GM19239 (cell line): Measurements from ENCODE around the gene PHB1.
"Not testable (repeated sequence)": the region's sequence is repeated elsewhere in the genome, so short reads cannot be mapped to it uniquely, and the experiment has no call there.

Experiments
- DNase-seq: peaks from one replicate; pipeline ENCODE4 v3.0.0; 2011; ENCODE audit warnings: low spot score; ENCODE audit not compliant: insufficient read length
- FAIRE-seq: peaks from 2 replicates; lab custom pipeline; 2011; peaks lifted over from hg19 to GRCh38; lab: Jason Lieb, UNC

PHB1 gene

DNA sequence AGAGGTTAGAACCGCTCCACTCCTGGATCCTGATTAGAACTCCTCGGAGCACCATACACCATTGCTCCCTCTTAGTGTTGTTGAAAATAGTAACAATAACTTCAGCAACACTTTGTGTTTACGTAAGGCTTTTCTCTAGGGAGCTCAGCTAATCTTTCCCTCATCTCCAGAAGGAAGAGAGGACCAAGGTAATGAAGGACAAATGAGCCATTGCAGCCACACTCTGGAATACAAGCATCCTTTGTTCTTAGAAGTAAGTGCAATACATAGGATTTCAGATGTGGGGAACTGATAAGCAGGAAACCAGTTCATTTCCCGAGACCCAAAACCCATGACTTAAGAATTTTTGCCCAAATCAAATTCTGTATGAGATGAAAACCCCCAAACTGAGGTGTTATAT lies 29.7 kb downstream of the PHB1 start:
- FAIRE-seq (no peak), DNase-seq (no peak)

DNA sequence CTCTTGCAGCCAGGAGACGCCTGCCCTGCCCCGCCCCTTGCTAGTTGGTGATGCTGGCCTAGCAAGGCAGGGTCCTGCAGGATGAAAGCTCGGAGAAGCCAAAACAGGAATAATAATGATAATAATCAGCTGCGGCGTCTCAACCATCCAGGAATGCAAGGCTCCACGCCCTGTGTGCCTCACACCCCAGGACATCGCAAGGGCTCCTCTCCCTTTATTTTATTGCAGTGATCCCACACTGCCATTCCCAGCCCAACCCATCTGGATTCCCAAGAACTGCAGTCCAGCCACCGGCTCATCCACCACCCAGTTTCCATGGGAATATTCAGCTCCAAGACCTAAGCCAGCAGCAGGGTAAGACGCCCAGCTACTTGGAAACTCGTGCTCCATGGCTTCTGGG lies 31.6 kb downstream of the PHB1 start:
- DNase-seq = no peak
- no peak for FAIRE-seq

DNA sequence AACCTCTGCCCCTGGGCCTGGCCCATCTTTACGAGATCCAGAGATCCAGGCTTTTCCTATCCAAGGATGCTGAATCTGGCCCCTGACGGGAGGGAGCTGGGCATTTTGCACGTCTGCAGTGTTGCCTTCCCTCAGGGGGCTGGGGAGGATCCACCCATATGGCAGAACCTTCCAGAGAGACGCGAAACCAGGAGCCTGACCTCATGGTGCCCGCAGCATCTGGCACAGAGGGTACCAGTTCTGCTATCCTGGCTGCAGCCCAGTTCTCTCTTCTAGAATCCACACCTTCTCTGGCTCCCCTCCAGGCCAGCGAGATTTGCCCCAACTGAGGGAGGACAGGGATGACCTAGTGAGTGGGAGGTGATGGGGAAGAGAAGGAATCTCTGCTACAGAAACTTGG lies 32.1 kb downstream of the PHB1 start:
- DNase-seq (no peak), FAIRE-seq (no peak)

DNA sequence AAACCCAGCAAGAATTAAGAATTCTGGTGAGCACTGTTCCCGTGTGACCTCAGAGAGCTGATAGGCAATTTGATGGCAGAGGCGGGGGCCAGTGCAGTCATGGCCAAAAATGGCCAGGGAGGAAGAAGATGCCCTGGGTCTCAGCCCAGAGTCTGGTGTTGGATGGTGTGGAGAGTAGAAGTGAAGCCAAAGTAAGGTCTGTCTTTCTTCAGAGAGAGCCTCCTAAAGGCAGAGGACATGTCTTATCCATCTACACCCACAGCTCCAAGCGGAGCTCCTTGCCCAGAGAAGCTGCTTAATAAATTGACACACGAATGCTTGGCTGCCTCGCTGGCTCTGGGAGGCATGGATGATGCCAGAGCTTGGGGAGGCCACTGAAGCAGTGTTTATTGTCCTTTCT lies 32.9 kb downstream of the PHB1 start:
- DNase-seq = no peak
- FAIRE-seq = no peak

DNA sequence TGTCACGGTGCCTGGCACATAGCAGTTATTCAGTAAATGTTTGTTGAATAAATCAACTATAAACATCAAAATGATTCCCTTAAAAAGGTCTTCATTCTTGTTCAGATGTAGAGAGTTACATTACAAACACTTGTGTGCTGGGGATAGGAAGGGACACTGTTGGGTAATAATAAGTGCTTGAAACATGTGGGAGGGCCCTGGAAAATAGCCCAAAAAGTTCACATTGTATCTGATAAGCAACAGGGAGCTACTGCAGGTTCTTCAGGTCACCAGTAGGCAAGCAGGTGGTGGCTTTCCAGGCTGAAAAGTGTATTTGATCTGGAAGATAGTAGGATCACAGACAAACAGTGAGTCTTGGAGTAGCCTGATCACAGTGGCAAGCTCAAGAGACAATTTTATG lies 33.6 kb downstream of the PHB1 start:
- DNase-seq = no peak

DNA sequence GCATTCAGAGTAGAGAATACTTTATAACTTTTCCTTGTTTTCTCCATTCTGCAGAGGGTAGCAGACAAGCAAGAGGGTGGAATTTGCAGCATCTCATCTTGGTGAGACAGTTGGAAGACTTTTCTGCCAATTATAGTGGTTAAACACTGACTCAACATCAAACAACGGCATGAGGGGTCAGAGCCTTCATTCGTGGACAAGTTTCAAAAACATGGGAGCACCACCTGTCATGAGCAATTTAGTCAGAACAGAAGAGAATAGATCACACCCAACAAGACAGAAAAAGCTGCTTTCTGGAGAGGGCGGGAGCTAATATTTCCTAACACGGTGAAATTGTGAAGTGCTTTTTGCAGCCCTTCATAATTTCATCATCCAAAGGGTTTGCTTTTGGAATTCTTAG lies 34.8 kb downstream of the PHB1 start:
- no peak for DNase-seq
- no peak for FAIRE-seq

More for the DNA sequence above, 33.6 kb downstream of the PHB1 start:
- FAIRE-seq = no peak

DNA sequence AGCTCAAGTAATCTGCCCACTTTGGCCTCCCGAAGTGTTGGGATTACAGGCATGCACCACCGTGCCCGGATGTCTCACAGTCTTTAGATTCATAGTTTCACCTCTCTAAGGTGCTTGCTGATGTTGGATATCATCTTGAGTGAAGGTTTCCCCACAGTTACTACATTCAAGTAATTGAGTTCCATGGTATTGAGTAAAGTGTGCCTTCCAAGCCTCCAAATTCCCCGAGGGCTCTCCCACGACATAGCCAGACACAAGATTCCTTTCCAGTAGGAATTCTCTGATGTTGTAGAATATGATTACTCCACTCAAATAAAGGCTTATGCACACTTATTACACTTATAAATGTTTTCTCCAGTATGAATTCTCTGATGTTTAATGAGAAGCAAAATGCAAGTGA lies 36.4 kb downstream of the PHB1 start:
- DNase-seq (no peak), FAIRE-seq (no peak)

DNA sequence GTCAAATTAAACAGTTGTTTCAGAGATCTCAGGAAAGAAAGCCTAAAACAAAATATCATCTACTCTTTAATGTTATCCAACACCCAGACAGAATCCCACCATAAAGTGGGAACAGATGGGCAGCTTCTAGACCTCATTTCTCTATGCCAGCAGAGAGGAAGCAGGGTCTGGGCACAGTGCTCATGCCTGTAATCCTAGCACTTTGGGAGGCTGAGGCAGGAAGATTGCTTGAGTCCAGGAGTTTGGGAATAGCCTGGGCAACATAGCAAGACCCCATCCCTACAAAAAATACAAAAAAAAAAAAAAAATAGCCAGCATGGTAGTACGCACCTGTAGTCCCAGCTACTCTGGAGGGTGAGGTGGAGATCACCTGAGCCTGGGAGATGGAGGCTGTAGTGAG lies 39.1 kb downstream of the PHB1 start:
- FAIRE-seq = no peak
- DNase-seq = no peak

DNA sequence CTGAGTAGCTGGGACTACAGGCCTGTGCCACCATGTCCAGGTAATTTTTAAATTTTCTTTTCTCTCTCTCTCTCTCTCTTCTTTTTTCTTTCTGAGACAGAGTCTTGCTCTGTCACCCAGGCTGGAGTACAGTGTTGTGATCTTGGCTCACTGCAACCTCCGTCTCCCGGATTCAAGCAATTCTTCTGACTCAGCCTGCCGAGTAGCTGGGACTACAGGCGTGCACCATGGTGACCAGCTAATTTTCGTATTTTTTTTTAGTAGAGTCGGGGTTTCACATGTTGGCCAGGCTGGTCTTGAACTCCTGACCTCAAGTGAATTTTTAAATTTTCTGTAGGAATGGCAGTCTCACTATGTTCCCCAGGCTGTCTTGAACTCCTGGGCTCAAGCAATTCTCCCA lies 41.6 kb downstream of the PHB1 start:
- DNase-seq (no peak), FAIRE-seq (no peak)

DNA sequence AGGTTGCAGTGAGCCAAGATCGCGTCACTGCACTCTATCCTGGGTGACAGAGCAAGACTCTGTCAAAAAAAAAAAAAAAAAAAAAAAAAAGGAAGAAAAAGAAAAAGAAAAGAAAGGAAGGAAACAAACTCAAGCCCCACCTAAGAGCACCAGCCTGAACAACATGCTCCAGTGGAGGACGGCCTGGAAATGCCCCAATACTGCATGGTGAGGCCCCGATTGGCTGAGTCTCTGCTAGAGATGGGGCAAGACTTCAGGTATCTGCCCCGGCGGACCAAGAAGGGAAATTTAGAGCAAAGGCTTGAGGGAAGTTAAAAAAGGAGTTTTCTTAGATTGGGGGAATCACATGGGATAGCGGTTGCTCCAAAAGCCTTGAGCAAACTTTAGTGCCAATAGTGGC lies 42.3 kb downstream of the PHB1 start:
- FAIRE-seq (no peak), DNase-seq (no peak)

DNA sequence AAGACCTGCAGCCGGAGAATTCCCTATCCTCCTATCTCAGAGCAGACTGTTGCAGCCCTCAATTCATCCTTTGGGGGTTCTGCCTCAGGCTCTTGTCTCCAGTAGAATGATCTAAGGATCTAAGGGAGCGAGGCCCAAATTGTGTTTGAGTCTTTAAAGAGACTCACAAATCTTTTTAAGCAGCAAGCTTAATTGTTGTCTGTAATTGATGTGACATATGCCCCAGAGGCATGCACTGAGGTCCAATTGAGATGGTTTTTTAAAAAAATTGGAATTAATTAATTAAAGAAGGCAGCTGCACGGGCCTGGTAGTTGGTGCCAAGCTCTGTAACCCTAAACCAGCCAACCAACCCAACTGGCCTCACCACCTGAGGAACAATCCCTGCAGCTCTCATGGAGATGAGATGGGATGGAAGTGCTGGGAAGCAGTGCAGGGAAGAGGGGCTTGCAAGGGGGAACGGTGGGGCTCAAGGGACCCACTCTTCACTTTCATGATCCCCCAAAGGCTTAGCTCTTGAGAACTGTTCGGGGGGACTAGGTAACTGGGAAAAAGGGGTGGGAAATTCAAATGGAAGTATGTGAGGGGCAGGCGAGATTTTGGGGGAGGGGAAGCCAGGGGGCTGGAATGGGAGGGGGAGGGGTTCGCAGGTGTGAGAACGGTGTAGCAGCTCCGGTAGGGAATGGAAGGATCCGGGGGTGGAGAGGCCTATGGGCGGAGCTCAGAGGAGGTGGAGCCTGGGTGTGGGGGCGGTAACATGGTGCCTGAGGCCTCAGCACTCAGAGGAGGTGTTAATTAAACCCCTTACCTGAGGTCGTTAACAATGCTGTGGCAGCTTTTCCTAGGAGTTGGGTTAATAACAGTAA lies 43.5 kb downstream of the PHB1 start:
- DNase-seq (no peak), FAIRE-seq (no peak)

DNA sequence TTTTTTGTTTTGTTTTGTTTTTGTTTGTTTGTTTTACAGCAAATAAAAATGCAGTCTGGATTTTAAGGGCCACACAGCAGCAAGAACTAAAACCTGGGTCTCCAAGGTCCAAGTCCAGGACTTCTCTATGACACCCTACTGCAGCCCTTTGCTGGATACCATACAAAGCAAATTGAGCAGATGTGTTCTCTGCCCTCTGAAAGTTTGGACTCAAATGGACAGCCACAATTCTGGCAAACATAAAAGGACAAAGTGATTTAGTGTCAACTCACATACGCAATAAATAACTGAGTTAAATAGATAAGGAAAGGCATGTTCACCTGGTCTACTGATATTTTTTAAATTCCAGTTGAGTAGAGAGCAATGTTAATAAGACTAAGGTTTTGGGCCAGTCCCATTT lies 44.9 kb downstream of the PHB1 start:
- DNase-seq (no peak), FAIRE-seq (no peak)

DNA sequence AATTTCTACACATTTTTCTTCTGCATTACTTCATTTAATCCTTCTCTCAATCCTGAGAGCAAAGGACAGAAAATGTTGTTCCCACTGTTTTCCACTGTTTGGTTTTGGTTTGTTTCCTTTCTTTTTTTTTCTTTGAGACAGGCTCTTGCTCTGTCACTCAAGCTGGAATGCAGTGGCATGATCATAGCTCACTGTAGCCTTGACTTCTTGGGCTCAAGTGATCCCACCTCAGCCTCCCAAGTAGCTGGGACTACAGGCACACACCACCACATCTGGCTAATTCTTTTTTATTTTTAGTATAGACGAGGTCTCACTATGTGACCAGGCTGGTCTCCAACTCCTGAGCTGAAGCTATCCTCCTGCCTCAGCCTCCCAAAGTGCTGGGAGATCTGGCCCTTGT lies 45.6 kb downstream of the PHB1 start:
- FAIRE-seq (no peak), DNase-seq (no peak)

DNA sequence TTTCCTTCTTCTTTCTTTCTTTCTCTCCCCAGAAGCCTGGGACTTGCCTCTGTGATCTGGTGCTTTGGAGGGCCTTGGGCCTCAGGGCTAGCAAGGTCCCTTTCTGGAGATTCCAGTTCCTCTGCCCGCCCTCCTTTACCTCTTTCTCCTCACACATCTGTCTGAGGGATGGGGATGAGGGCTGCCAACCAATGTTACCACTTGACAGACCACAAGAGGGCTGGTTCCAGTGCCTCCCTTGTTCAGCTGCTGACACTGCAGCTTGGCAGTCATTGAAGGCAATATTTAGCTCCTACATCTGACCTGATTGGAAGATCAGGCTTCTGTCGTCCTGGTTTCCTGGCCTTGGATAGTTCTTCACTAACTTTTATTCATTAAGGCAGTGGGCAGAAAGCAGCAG lies 49.0 kb downstream of the PHB1 start:
- FAIRE-seq = no peak
- DNase-seq = no peak

DNA sequence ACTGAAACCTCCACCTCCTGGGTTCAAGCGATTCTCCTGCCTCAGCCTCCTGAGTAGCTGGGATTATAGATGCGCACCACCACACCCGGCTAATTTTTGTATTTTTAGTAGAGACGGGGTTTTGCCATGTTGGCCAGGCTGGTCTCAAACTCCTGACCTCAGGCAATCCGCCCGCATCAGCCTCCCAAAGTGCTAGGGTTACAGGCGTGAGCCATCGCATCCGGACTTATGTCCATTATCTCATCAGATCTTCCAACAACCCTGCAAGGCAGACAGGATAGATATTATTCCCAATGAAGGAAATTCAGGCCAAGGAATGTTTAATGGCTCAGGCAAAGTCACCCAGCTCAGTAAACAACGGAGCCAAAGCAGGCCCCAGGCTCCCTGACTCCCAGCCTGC lies 49.6 kb downstream of the PHB1 start:
- not testable (repeated sequence) for DNase-seq, FAIRE-seq

DNA sequence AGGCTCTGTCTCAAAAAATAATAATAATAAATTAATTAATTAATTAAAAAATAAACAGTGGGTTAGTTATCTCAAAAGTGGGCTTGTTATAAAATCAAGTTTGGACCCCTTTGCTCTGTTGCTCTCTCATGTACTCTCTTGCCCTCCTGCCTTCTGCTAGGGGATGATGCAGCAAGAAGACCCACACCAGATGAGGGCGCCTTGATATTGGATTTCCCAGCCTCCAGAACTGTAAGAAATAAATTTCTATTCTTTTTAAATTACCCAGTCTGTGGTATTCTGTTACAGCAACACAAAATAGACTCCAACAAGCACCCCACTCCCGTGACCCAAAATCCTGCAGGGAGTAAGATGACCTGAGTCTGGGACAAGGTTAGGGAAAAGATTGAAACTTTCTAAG lies 50.6 kb downstream of the PHB1 start:
- no peak for DNase-seq
- no peak for FAIRE-seq

DNA sequence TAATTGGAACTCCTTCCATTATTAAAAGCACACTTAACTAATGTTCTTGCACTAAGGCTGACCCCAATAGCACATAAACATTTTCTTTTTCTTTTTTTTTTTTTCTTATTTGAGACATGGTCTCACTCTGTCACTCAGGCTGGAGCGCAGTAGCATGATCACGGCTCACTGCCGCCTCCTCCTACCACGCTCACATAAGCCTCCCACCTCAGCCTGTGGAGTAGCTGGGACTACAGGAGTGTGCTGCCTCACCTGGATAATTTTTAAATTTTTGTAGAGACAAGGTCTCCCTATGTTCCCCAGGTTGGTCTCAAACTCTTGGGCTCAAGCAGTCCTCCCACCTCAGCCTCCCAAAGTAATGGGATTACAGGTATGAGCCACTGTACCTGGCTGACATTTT lies 51.4 kb downstream of the PHB1 start:
- DNase-seq = no peak
- FAIRE-seq = no peak

DNA sequence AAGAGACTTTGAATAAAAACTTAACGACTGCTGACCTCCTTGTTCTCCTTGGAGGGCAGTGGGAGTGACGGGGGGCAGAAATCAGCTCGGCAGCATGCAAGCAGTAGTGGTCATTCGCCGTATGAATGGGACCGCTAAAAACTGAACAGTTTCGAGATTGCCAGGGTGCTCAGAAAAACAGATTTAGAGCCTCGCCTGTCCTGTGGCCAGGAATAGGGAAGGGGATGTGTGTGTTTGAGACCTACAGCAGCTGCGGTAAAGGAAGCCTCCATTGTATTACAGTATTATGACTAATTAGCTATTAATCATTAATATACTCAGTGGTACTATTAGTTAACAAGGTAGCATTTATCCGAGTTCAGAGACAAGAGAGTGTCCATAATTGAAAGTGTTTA lies 52.0 kb downstream of the PHB1 start:
- DNase-seq (no peak), FAIRE-seq (no peak)

DNA sequence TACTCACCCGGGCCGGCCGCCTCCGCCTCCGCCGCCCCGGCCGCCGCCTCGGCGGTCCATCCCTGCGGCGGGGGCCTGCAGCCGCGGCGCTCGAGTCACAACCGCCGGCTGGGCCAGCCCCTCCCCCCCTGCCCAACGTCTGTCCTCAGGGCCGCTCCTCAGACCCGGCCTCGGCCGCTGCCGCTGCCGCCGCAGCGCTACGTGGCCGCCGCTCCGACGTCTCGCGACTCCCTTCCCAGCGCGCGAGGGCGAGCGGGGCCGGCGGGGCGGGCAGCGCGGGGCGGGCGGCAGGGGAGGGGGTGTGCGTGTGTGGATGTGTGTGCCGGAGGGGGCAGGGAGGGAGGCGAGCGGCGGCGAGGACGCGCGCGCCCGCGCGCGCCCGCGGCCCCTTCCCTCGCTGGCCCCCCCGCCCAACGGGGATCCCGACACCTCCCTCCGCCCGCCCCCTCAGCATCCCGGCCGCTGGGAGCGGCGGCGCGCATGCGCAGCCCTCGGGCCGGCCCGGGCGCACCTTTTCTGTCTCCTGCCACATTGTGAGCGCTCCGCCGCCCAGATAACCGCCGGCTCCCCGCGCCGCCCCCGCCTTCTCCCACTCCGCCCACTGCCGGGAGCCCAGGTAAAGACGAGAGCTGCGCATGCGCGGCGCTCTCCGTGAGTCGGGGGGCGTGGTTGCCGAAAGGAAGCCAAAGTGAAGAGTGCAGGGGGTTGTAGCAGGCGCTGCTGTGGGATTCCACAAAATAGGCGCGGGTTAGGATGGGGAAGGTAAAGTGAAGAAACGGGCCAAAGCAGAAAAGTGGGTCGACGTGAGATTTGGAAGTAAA lies 52.6 kb downstream of the PHB1 start, which contains the start of gene ZNF652:
Gene ZNF652 (minus strand): TSS at position 349 of the 821 bp plus-strand sequence. CDS start 44,525 bp downstream, outside the sequence.
- FAIRE-seq = peak; percentile 88
- DNase-seq = peak; percentile 84

DNA sequence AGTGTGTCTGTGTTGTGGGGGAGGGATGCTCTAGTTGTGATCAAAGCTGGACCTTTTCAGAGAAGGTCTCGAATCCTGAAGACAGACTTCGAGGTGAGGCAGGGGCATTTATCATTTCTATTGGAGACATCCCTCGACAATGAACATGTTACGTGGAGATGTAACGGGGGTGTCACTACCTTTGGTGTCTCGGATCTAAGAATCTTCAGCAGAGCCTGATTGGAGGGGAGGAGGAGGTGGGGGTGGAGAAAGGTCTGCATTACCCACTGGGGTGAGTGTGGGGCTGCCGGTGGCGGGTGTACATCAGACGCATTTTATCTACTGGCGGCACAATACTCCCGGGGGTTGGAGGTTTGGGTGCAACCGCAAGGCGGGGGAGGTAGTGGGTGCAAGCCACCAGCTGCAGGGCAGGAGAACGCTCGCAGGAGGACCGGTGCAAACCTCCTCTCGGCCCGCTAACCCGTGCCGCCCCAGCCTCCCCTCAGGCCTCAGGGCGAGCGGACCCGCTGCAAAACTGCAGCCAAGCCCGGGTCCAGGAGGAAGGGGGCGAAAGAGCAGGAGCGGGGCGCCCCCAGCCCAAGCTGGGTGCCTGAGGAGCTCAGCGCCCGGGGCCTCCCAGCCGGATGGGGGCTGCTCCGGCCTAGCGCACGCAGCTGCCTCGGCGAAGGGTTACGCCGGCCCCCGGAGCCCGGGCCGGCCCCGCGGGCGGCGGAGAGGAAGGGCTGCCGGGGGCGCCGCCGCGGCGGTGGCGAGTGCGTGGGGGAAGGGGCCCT lies 53.4 kb downstream of the PHB1 start:
- DNase-seq (peak; percentile 40), FAIRE-seq (peak; percentile 86)

DNA sequence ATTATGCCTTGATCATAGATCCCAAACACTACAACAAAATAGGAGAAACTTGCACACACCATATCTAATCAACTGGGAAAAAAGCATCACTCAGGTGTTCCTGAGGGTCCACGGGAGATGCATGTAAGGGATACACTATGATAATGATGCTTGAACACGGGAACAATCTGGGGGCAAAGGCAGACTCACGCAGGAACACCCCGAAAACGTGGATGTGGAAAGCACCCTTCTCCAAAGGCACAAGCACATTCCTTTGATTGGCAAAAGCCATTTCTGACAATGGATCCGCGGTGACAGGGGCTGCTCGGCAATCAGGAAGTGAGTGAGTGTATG lies 53.9 kb downstream of the PHB1 start:
- DNase-seq = no peak
- FAIRE-seq = no peak
